Esophagus (tissue), 2 donors: ENCODE data around the gene CDKAL1. TPM values are rescaled to one million over a fixed set of nuclear protein-coding genes. Genes with fewer than 3 reads are reported as not detected.

ENCODE experiments used
- H3K27ac ChIP-seq, 2 donors: one replicate each; pipeline ENCODE4 v1.5.1; 2013; ENCODE audit warnings: low read depth in 2 of 2, mild to moderate bottlenecking in 2 of 2, inconsistent platforms in 1 of 2, low read length in 1 of 2, moderate library complexity in 1 of 2
- H3K27me3 ChIP-seq, 2 donors: one replicate each; pipeline ENCODE4 v1.6.1; 2013; ENCODE audit warnings: low read length in 2 of 2, control low read depth in 1 of 2, mild to moderate bottlenecking in 1 of 2; ENCODE audit not compliant: insufficient read depth in 2 of 2, control insufficient read depth in 1 of 2
- H3K36me3 ChIP-seq, 2 donors: one replicate each; pipeline ENCODE4 v1.6.1; 2013; ENCODE audit warnings: low read length in 1 of 2; ENCODE audit not compliant: control insufficient read depth in 2 of 2, insufficient read depth in 2 of 2
- H3K4me1 ChIP-seq, 2 donors: one replicate each; pipeline ENCODE4 v1.6.1; 2013; ENCODE audit warnings: low read length in 1 of 2; ENCODE audit not compliant: control insufficient read depth in 2 of 2, insufficient read depth in 2 of 2
- H3K4me3 ChIP-seq, 2 donors: one replicate each; pipeline ENCODE4 v1.5.1; 2013; ENCODE audit warnings: low read length in 2 of 2, mild to moderate bottlenecking in 2 of 2, low read depth in 1 of 2, moderate library complexity in 1 of 2
- H3K9me3 ChIP-seq, 2 donors: one replicate each; pipeline ENCODE4 v1.6.1; 2013; ENCODE audit warnings: mild to moderate bottlenecking in 2 of 2, low read depth in 1 of 2, low read length in 1 of 2, moderate library complexity in 1 of 2; ENCODE audit not compliant: control insufficient read depth in 2 of 2, insufficient read depth in 1 of 2
- WGBS, 2 donors: extraction: QIAGEN DNeasy Blood & Tissue Kit; methylation state at CpG; one replicate each; pipeline ENCODE4 v1.1.7; 2013; 5-methylcytosine and 5-hydroxymethylcytosine counted together
- polyA plus RNA-seq, 2 donors: library from polyadenylated mRNA; stranded (reverse); fragments of 200-250 nt; gene quantifications; one replicate each; pipeline ENCODE4 v1.2.3, GENCODE V29; 2013
- donor health status: healthy with polysubstance abuse.
- donor health status: Bipolar disorder and iron deficiency.

CDKAL1 gene
- polyA plus RNA-seq, 2 donors, result 3.5 TPM

DNA sequence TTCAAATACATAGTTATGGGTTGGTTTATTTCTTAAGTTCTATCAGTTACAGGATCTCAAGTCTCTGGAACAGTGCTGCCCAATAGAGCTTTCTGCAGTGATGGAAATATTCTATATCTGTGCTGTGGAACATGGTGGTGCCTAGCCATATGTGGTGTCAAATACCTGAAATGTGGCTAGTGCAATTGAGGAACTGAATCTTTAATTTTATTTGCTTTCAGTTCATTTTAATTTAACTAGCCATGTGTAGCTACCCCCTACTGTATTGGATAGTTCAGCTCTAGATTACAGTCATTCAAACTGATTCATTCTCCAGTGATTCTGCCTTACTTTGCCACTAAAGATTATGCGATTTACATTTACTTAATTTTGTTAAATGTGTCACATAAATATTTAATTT lies 503.2 kb downstream of the CDKAL1 start:
- no peaks in the 10 kb centered on the region for H3K27me3 ChIP-seq
- H3K36me3 ChIP-seq, result no peaks in the 10 kb centered on the region
- no peaks in the 10 kb centered on the region for H3K9me3 ChIP-seq
- H3K4me1 ChIP-seq, result no peaks in the 10 kb centered on the region
- no peak overlapping the region for H3K27ac ChIP-seq
- WGBS, 2 donors, result 97 to 99% methylated on average over 1 of the region's 1 CpG
- H3K4me3 ChIP-seq, result no peak overlapping the region

DNA sequence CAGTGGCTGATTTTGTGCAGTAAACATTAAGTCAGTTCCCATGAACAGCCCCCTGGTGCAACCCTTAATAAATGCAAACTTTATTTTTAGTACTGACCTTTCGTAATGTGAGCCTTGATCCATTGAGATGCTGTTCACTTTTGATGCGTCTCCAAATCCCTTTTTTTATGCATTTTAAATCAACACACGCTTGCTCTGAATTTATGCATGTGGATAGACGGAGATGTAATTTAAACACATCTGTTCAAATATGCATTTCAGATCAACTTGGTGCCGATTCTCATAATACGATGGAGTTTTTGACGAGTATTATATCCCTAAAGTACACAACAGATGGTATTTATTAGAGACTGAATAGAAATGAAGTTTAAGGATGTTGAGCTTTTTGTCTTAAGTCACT lies 505.7 kb downstream of the CDKAL1 start:
- no peaks in the 10 kb centered on the region for H3K9me3 ChIP-seq

DNA sequence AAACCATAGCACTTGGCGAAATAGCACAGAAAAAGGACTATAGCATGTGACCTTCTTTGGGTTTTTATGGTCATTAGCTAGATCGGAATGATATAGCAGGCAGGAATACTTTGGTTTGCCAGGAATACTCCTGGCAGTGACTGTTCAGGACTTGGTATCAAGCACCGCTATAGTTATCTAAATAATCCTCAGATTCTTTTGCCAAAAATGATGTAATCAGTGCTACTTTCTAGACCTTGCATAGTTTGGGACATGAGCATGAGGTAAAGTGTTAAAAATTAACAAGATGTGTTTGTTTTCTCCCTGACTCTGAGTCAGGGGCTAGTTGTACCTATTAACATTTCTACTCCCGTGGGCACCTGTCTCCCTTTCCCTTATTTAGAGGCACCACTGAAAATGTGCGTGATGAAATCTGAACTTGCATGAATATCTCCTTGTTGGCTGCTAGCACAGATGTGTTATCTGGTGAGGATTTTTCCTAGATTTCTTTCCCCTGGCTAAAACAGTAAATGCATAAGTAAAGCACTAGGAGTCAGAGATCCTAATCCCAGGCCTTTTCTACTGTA lies 511.0 kb downstream of the CDKAL1 start:
- WGBS, 2 donors, result 78 to 86% methylated on average over 5 of the region's 5 CpGs
- Histone ChIP-seq H3K9me3 (no peaks in the 10 kb centered on the region), H3K4me3 (no peak overlapping the region), H3K27ac (no peak overlapping the region), H3K36me3 (no peaks in the 10 kb centered on the region), H3K4me1 (no peaks in the 10 kb centered on the region), H3K27me3 (no peaks in the 10 kb centered on the region)

More for the DNA sequence above, 505.7 kb downstream of the CDKAL1 start:
- no peaks in the 10 kb centered on the region for H3K4me1 ChIP-seq
- no peak overlapping the region for H3K27ac ChIP-seq
- H3K27me3 ChIP-seq, result no peaks in the 10 kb centered on the region
- no peak overlapping the region for H3K4me3 ChIP-seq
- WGBS, 2 donors, result 86 to 92% methylated on average over 7 of the region's 7 CpGs
- H3K36me3 ChIP-seq, result no peaks in the 10 kb centered on the region

DNA sequence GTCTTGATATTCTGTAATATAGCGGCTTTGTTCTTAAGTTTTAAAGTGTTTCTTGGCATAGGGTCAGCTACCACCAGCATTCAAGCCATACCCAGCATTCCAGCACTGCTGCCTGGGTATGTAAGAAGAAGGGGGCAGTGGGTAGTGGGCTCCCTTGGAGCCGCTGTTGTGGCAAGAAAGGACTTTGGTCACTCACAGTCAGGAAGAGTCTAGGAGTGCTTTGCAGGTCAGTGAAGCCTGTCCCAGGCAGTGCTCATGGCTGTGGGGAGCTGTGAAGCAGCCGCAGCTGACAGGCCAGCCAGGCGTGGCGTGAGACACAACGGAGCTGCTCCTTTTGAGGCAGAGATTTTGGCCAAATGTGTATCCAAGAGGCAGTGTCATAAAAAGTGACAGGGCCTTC lies 512.0 kb downstream of the CDKAL1 start:
- H3K4me3 ChIP-seq, result no peak overlapping the region
- H3K9me3 ChIP-seq, result no peaks in the 10 kb centered on the region
- WGBS, 2 donors, result 92 to 93% methylated on average over 6 of the region's 6 CpGs
- no peaks in the 10 kb centered on the region for H3K27me3 ChIP-seq
- no peaks in the 10 kb centered on the region for H3K36me3 ChIP-seq
- H3K4me1 ChIP-seq, result no peaks in the 10 kb centered on the region
- H3K27ac ChIP-seq, result no peak overlapping the region

DNA sequence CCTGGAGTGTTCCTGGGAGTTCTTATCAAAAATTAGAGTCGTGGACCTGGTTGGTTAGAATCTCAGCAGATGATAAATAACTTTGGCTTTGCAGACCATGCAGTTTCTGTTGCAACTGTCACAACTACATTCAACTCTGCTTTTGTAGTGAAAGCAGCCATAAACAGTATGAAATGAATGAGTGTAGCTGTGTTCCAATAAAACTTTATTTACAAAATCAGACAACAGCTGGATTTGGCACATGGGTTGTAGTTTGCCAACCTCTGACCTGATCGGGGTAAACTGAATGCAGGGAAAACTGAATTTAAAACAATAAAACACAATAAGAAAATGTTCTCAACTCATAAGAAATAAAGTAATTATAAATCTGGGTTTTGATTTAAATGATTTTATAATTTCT lies 513.8 kb downstream of the CDKAL1 start:
- H3K9me3 ChIP-seq, result no peaks in the 10 kb centered on the region
- no peak overlapping the region for H3K27ac ChIP-seq
- no peaks in the 10 kb centered on the region for H3K36me3 ChIP-seq
- no peak overlapping the region for H3K4me3 ChIP-seq
- H3K4me1 ChIP-seq, result no peaks in the 10 kb centered on the region
- 90 to 93% methylated on average over 2 of the region's 2 CpGs for WGBS, 2 donors
- H3K27me3 ChIP-seq, result no peaks in the 10 kb centered on the region

DNA sequence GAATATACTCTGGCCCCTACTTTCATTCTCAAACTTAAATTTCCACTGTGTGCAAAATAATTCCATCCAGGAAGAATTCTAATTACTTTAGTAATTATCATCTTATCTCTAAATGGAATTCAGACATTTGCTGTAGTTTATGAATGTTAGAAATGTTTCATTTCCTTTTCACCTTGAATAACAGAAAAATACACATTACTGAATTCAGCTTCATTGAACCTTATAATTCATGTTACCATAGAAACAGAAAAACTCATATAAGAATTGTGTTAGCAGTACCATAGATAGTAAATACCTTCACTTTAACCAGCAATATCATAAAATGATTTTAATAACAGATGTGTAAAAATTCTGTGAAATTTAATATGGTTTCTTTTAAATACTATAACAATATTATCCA lies 514.9 kb downstream of the CDKAL1 start:
- Histone ChIP-seq H3K36me3 (no peaks in the 10 kb centered on the region), H3K27ac (no peak overlapping the region), H3K4me1 (no peaks in the 10 kb centered on the region), H3K4me3 (no peak overlapping the region), H3K27me3 (no peaks in the 10 kb centered on the region), H3K9me3 (no peaks in the 10 kb centered on the region)

DNA sequence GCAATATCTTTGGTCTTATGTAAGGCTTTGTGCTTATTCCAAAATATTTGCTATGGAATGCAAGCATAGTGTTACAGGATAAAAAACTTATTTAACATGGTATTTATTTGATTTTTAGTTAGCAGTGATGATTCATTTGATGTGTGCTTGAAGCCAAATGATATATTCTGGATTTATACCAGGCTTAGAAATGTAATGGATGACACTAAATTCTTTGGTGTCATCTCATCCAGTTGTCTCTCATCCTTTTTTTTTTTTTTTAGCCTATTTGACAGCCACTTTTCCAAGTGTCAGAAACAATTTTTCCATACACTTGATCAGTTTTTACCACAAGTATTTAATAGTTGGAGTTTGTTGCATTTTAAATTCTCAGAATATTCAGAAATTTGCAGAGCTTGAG lies 515.3 kb downstream of the CDKAL1 start:
- Histone ChIP-seq H3K36me3 (no peaks in the 10 kb centered on the region), H3K27me3 (no peaks in the 10 kb centered on the region), H3K4me3 (no peak overlapping the region)

DNA sequence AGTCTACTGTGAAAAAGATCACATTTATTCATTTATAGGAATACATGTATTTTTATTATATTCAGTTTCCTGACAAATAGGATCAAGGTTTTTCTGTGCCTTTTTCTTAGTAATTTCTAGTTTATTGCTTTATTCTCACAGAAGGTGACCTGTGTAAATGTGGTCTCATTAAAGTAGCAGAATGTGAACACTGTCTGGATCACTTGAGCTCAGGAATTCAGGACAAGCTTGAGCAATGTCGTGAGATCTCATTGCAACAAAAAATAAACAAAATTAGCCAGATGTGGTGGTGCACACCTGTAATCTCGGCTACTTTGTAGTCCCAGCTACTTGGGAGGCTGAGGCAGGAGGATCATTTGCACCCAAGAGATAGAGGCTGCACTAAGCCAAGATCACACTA lies 516.7 kb downstream of the CDKAL1 start:
- no peak overlapping the region for H3K27ac ChIP-seq
- no peaks in the 10 kb centered on the region for H3K36me3 ChIP-seq
- H3K4me1 ChIP-seq, result no peaks in the 10 kb centered on the region
- H3K9me3 ChIP-seq, result no peaks in the 10 kb centered on the region
- no peaks in the 10 kb centered on the region for H3K27me3 ChIP-seq
- 75 to 85% methylated on average over 2 of the region's 2 CpGs for WGBS, 2 donors
- H3K4me3 ChIP-seq, result no peak overlapping the region

More for the DNA sequence above, 515.3 kb downstream of the CDKAL1 start:
- no peaks in the 10 kb centered on the region for H3K9me3 ChIP-seq
- H3K4me1 ChIP-seq, result no peaks in the 10 kb centered on the region
- no peak overlapping the region for H3K27ac ChIP-seq

DNA sequence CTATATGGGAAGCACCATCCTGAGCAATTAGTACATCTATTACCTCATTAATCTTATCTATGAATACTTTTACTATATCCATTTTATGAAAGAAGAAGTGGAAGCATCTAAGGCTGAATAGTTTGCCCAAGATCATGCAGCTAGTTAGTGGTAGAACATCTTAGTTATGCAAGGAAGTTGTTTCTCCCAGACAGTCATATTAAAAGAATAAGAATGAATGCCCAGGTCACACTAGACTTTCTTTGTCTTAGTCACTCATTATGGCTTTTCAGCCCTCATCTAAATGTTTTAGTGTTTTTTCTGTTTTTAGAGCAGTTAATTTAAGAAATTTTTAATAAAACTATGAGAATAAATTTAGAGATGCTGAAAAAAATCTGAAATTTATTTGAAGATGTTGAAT lies 517.5 kb downstream of the CDKAL1 start:
- Histone ChIP-seq H3K9me3 (no peaks in the 10 kb centered on the region), H3K27me3 (no peaks in the 10 kb centered on the region), H3K4me3 (no peak overlapping the region), H3K4me1 (no peaks in the 10 kb centered on the region), H3K27ac (no peak overlapping the region), H3K36me3 (no peaks in the 10 kb centered on the region)

DNA sequence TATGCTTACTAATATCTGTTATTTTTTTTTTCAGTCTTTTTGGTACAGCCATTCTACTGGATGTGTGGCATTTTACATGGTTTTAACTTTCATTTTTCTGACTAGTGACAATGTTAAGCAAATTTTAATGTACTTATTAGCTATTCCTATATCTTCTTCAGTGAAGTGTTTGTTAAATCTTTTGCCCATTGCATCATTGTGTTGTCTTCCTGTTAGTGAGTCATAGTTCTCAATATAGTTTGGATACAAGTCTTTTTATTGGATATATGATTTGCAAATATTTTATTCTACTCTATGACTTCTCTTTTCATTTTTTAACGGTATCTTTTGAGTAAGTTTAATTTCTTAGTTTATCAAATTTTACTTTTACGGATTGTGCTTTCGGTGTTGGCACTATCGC lies 519.4 kb downstream of the CDKAL1 start:
- Histone ChIP-seq H3K4me1 (no peaks in the 10 kb centered on the region), H3K9me3 (no peaks in the 10 kb centered on the region), H3K36me3 (no peaks in the 10 kb centered on the region), H3K27ac (no peak overlapping the region), H3K27me3 (no peaks in the 10 kb centered on the region), H3K4me3 (no peak overlapping the region)
- WGBS, 2 donors, result 95 to 97% methylated on average over 4 of the region's 4 CpGs
